ENCODE measurements around the gene TUBA3E. TPM values are rescaled to one million over a fixed set of nuclear protein-coding genes. Genes with fewer than 3 reads are reported as not detected.
"Not testable (repeated sequence)": the region's sequence is repeated elsewhere in the genome, so short reads cannot be mapped to it uniquely, and the experiment has no call there.

Gene TUBA3E
- total RNA-seq, 2 experiments from 2014 or later: not detected

GRCh38 chr2:130228005-130228404, 29.8 kb upstream of the TUBA3E start:
- H3K9me3 Mint-ChIP-seq (ENCODE audit: low read depth); H3K4me1 Mint-ChIP-seq; H3K36me3 Mint-ChIP-seq (ENCODE audit: low read depth); CTCF ChIA-PET; ATAC-seq; H3K4me3 Mint-ChIP-seq; H3K27ac Mint-ChIP-seq; H3K27me3 Mint-ChIP-seq; POLR2A ChIA-PET; intact Hi-C loops (cut with DNase I, micrococcal nuclease); DNase-seq: not testable (repeated sequence)

- POLR2A ChIA-PET; DNase-seq; H3K36me3 Mint-ChIP-seq (ENCODE audit: low read depth); H3K4me1 Mint-ChIP-seq; intact Hi-C loops (cut with DNase I, micrococcal nuclease); H3K9me3 Mint-ChIP-seq (ENCODE audit: low read depth); H3K27ac Mint-ChIP-seq; CTCF ChIA-PET; H3K4me3 Mint-ChIP-seq: not testable (repeated sequence)
- peaks cover 18% of the 10 kb centered on the region for H3K27me3 Mint-ChIP-seq
- peak; percentile 90 for ATAC-seq
These were observed 24.3 kb upstream of the TUBA3E start for GRCh38 chr2:130222523-130222922.

- H3K36me3 Mint-ChIP-seq (ENCODE audit: low read depth); intact Hi-C loops (cut with DNase I, micrococcal nuclease); ATAC-seq; POLR2A ChIA-PET; H3K4me3 Mint-ChIP-seq; H3K9me3 Mint-ChIP-seq (ENCODE audit: low read depth); H3K4me1 Mint-ChIP-seq; DNase-seq; H3K27ac Mint-ChIP-seq: not testable (repeated sequence)
- peaks cover 27% of the 10 kb centered on the region for H3K27me3 Mint-ChIP-seq
- CTCF ChIA-PET: interaction anchor here (0.7 kb wide), 1 partner anchor 114 kb away, joined by 3 read pairs; no protein-coding TSS in a partner anchor
These were observed 22.3 kb upstream of the TUBA3E start for GRCh38 chr2:130220505-130220904.

- not testable (repeated sequence) for H3K27ac Mint-ChIP-seq
These were observed 20.9 kb upstream of the TUBA3E start for GRCh38 chr2:130219147-130219546.

GRCh38 chr2:130207051-130207450, 8.8 kb upstream of the TUBA3E start:
- CTCF ChIA-PET; H3K4me1 Mint-ChIP-seq; H3K4me3 Mint-ChIP-seq; H3K9me3 Mint-ChIP-seq (ENCODE audit: low read depth); POLR2A ChIA-PET; intact Hi-C loops (cut with DNase I, micrococcal nuclease); H3K27ac Mint-ChIP-seq; H3K36me3 Mint-ChIP-seq (ENCODE audit: low read depth); ATAC-seq; DNase-seq: not testable (repeated sequence)
- H3K27me3 Mint-ChIP-seq: peaks cover 10% of the 10 kb centered on the region

More at GRCh38 chr2:130219147-130219546, 20.9 kb upstream of the TUBA3E start:
- H3K4me3 Mint-ChIP-seq; ATAC-seq; CTCF ChIA-PET; DNase-seq; intact Hi-C loops (cut with DNase I, micrococcal nuclease); POLR2A ChIA-PET; H3K36me3 Mint-ChIP-seq (ENCODE audit: low read depth); H3K9me3 Mint-ChIP-seq (ENCODE audit: low read depth); H3K4me1 Mint-ChIP-seq: not testable (repeated sequence)
- peaks cover 32% of the 10 kb centered on the region for H3K27me3 Mint-ChIP-seq

GRCh38 chr2:130203150-130203549, 4.9 kb upstream of the TUBA3E start:
- POLR2A ChIA-PET; H3K9me3 Mint-ChIP-seq (ENCODE audit: low read depth); H3K4me1 Mint-ChIP-seq; H3K36me3 Mint-ChIP-seq (ENCODE audit: low read depth); CTCF ChIA-PET; H3K4me3 Mint-ChIP-seq; ATAC-seq; H3K27me3 Mint-ChIP-seq; DNase-seq; H3K27ac Mint-ChIP-seq; intact Hi-C loops (cut with DNase I, micrococcal nuclease): not testable (repeated sequence)

- intact Hi-C loops (cut with DNase I, micrococcal nuclease); H3K36me3 Mint-ChIP-seq (ENCODE audit: low read depth); H3K4me1 Mint-ChIP-seq; ATAC-seq; H3K27me3 Mint-ChIP-seq; POLR2A ChIA-PET; H3K9me3 Mint-ChIP-seq (ENCODE audit: low read depth); CTCF ChIA-PET; H3K27ac Mint-ChIP-seq; H3K4me3 Mint-ChIP-seq; DNase-seq: not testable (repeated sequence)
These were observed 4.3 kb upstream of the TUBA3E start for GRCh38 chr2:130202518-130202917.

- H3K27me3 Mint-ChIP-seq; DNase-seq; POLR2A ChIA-PET; H3K9me3 Mint-ChIP-seq (ENCODE audit: low read depth); ATAC-seq; CTCF ChIA-PET; H3K4me3 Mint-ChIP-seq; H3K36me3 Mint-ChIP-seq (ENCODE audit: low read depth); H3K27ac Mint-ChIP-seq; intact Hi-C loops (cut with DNase I, micrococcal nuclease); H3K4me1 Mint-ChIP-seq: not testable (repeated sequence)
These were observed 2.2 kb downstream of the TUBA3E start for GRCh38 chr2:130196052-130196451.

GRCh38 chr2:130195089-130195635, 3.1 kb downstream of the TUBA3E start:
- H3K27me3 Mint-ChIP-seq; H3K36me3 Mint-ChIP-seq (ENCODE audit: low read depth); H3K9me3 Mint-ChIP-seq (ENCODE audit: low read depth); DNase-seq; H3K4me1 Mint-ChIP-seq; POLR2A ChIA-PET; CTCF ChIA-PET; intact Hi-C loops (cut with DNase I, micrococcal nuclease); H3K27ac Mint-ChIP-seq; H3K4me3 Mint-ChIP-seq: not testable (repeated sequence)
- peak; percentile 42 for ATAC-seq

GRCh38 chr2:130193824-130194223, 4.4 kb downstream of the TUBA3E start:
- CTCF ChIA-PET; POLR2A ChIA-PET; H3K4me3 Mint-ChIP-seq; ATAC-seq; H3K27ac Mint-ChIP-seq; H3K4me1 Mint-ChIP-seq; H3K36me3 Mint-ChIP-seq (ENCODE audit: low read depth); H3K9me3 Mint-ChIP-seq (ENCODE audit: low read depth); intact Hi-C loops (cut with DNase I, micrococcal nuclease); H3K27me3 Mint-ChIP-seq; DNase-seq: not testable (repeated sequence)

GRCh38 chr2:130192451-130192850, 5.8 kb downstream of the TUBA3E start:
- POLR2A ChIA-PET; H3K27me3 Mint-ChIP-seq; CTCF ChIA-PET; H3K36me3 Mint-ChIP-seq (ENCODE audit: low read depth); H3K4me1 Mint-ChIP-seq; H3K4me3 Mint-ChIP-seq; DNase-seq; H3K27ac Mint-ChIP-seq; intact Hi-C loops (cut with DNase I, micrococcal nuclease); ATAC-seq; H3K9me3 Mint-ChIP-seq (ENCODE audit: low read depth): not testable (repeated sequence)

GRCh38 chr2:130191319-130191718, 6.9 kb downstream of the TUBA3E start:
- CTCF ChIA-PET; intact Hi-C loops (cut with DNase I, micrococcal nuclease); H3K27me3 Mint-ChIP-seq; POLR2A ChIA-PET; H3K9me3 Mint-ChIP-seq (ENCODE audit: low read depth); H3K27ac Mint-ChIP-seq; H3K4me3 Mint-ChIP-seq; H3K4me1 Mint-ChIP-seq; H3K36me3 Mint-ChIP-seq (ENCODE audit: low read depth); DNase-seq; ATAC-seq: not testable (repeated sequence)

GRCh38 chr2:130190237-130190636, 8.0 kb downstream of the TUBA3E start:
- CTCF ChIA-PET: no interaction called here

More at GRCh38 chr2:130190237-130190636, 8.0 kb downstream of the TUBA3E start:
- peaks cover 2% of the 10 kb centered on the region for H3K36me3 Mint-ChIP-seq (ENCODE audit: low read depth)
- DNase-seq: no peak
- no peaks in the 10 kb centered on the region for H3K4me1 Mint-ChIP-seq
- POLR2A ChIA-PET: no interaction called here
- intact Hi-C loops (cut with DNase I, micrococcal nuclease): no loop called here
- H3K27me3 Mint-ChIP-seq: no peaks in the 10 kb centered on the region
- ATAC-seq: no peak
- H3K9me3 Mint-ChIP-seq (ENCODE audit: low read depth): no peaks in the 10 kb centered on the region
- H3K27ac Mint-ChIP-seq: no peak overlapping the region
- no peak overlapping the region for H3K4me3 Mint-ChIP-seq
